Choroid plexus epithelial cell (primary cell): ENCODE results near the gene ABCC9.

Source experiments
- DNase-seq: peaks from one replicate; pipeline ENCODE4 v3.0.0-alpha.2; 2010; ENCODE audit warnings: low read depth
- H3K4me3 ChIP-seq: 2 replicates; pipeline ENCODE4 v1.5.1; 2011; ENCODE audit warnings: low read depth, mild to moderate bottlenecking, control low read depth, low read length, moderate library complexity
- TF ChIP-seq, protein P1 (sequence below): conservative IDR thresholded peaks from 2 replicates; pipeline ENCODE4 v1.5.1; 2011; ENCODE audit warnings: low read depth, mild to moderate bottlenecking, control low read depth, inconsistent platforms, low read length, moderate library complexity

The ABCC9 gene

DNA sequence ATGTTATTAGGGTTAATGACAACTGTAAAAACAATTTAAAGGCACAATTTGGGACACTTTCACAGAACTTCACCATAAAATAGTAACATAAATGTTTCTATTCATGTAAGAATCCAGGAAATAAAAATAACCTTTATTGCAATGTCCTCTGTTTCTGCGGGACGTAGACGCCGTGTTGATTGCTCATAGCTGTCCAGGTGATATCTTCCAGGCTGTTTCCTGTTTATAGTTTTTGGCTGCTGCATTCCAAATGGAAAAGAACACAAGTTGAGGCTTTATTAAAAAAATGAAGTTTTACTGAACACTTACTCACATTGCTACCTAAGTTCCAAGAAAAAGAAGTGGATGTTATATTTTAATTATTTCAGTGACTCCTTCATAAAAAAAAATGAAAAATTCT is 58.6 kb downstream of the ABCC9 start:
- H3K4me3 ChIP-seq = no peak overlapping the region
- TF ChIP-seq, protein P1, sequence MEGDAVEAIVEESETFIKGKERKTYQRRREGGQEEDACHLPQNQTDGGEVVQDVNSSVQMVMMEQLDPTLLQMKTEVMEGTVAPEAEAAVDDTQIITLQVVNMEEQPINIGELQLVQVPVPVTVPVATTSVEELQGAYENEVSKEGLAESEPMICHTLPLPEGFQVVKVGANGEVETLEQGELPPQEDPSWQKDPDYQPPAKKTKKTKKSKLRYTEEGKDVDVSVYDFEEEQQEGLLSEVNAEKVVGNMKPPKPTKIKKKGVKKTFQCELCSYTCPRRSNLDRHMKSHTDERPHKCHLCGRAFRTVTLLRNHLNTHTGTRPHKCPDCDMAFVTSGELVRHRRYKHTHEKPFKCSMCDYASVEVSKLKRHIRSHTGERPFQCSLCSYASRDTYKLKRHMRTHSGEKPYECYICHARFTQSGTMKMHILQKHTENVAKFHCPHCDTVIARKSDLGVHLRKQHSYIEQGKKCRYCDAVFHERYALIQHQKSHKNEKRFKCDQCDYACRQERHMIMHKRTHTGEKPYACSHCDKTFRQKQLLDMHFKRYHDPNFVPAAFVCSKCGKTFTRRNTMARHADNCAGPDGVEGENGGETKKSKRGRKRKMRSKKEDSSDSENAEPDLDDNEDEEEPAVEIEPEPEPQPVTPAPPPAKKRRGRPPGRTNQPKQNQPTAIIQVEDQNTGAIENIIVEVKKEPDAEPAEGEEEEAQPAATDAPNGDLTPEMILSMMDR = no peak
- no peak for DNase-seq

DNA sequence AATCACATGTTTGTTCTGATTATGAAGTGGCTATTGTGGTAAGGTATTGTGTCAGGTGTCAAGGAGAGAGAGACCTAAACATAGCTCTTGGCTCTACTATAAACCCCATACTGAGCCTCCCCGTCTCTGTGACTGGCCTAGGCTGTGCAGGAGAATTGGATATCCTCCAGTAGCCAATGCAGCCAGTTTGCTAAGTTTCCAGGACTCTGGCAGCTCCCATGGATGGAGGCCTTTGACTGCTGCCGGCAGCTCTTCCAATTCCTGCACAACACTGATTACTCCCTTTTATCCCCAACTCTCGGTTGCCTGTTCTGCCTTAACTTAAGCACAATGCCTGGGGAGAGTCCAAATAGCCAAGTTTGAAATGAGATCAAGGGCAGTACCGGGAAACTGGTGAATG is 59.3 kb downstream of the ABCC9 start:
- no peak for DNase-seq

DNA sequence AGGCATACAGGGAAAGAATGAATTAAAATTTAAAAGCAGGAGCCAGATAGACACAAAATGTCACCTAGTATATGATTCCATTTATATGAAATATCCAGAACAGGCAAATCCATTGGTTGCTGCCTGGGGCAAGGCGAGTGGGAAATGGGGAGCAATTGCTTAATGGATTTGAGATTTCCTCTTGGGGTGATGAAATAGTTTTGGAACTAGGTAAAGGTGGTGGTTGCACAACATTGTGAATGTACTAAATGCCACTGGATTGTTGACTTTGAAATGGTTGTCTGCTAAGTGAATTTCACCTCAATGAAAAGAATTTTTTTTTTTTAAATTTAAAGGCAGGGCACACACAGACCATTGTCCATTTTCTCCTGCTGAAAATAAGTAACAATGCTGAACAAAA is 61.9 kb downstream of the ABCC9 start:
- TF ChIP-seq, protein P1 = no peak
- no peak overlapping the region for H3K4me3 ChIP-seq
- DNase-seq = no peak

More for the DNA sequence above, 59.3 kb downstream of the ABCC9 start:
- TF ChIP-seq, protein P1 = no peak
- H3K4me3 ChIP-seq = no peak overlapping the region

DNA sequence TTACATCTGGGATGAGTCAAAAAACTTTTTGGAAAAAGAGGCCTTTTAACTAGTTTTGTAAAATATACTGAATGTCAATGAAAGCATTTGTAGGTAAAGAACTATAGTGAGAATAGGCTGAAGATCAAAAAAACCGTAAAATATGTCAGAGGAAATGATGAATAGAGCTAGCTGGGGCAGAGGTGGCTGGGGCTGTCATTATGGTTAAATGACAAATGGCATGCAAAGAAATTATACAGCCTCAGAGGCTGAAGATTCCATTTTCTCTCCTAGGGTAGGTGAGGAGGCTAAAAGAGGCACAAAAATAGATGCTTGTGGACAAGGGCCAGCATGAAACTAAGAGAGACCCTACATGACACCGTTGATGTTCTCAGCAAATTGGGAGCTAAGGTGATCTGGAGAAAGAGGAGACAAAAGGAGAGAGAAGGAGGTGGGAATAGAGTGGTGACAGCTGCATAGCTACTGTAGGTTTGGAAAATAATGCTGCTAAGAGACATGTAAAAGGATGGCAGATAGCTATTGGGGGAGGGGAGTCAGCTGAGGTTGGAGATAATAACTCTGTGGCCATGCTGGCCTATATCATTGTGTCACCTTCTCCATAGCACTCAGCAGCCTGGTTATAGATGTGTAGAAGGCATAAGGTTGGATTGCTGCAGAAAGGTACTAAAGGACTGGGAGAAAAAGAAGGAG is 63.8 kb downstream of the ABCC9 start:
- no peak for DNase-seq
- TF ChIP-seq, protein P1 = no peak
- H3K4me3 ChIP-seq = no peak overlapping the region

DNA sequence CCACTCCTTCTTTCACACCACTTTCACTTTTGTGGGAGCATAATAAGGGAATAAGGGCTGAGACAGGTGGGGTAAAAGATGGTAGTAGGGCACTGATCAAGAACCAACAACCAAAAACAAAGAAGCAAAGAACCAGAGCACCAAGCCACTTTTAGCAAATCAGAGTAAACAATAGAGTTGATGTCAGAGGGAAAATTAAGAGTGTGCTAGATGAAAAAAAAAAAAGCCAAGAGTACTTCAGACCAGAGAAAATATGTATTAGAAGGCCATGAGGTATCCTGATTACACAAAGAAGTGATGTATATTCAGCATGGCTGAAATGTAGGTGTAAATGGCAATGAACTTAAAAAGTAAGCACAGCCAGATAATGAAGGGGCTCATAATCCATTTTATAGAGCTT is 75.4 kb downstream of the ABCC9 start:
- no peak overlapping the region for H3K4me3 ChIP-seq
- DNase-seq = no peak
- TF ChIP-seq, protein P1 = no peak

DNA sequence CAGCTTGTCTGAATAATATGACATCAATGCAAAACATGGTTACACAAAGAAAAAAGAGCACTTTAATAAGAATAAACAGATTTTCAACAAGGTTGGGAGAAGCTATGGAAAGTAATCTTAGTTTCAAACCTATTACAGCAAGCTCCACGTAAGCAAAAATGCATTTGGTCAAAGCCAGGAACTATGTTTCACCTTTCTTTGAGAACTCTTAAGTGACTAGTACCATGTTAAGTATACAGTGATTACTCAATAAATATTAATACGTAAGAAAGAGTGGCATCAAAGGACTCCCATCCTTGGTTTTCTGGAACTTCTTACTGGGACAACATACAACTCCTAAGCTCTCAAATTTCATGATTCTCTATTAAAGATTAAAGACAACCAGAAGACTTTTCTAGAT is 80.7 kb downstream of the ABCC9 start:
- DNase-seq = no peak
- TF ChIP-seq, protein P1 = no peak
- no peak overlapping the region for H3K4me3 ChIP-seq

DNA sequence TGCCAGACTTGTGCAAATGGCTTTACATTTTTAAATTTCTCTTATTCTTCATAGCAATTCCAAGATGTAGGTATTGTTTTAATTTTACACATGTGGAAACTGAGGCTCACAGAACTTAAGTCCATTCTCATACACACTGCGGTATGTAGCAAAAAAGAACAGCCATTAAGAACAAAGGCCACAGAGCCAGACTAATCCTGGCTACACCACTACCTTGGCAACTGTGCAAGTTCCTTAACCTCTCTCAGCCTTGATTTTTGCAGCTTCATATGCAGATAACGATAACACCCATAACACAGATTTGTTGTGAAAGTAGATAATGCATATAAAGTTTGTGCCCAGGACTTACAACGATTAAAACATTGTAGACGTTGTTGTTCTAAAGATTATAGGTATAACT is 81.1 kb downstream of the ABCC9 start:
- no peak for DNase-seq
- H3K4me3 ChIP-seq = no peak overlapping the region
- TF ChIP-seq, protein P1 = no peak
